H1 (cell line): ENCODE measurements around the gene SRGAP3. TPM values are rescaled to one million over a fixed set of nuclear protein-coding genes. Genes with fewer than 3 reads are reported as not detected.

ENCODE experiments used
- CTCF ChIA-PET: fragments of 300-600 bp; sonication (Branson Sonifier 250); formaldehyde crosslinking; loops from one replicate; lab custom pipeline; 2021; ENCODE audit not compliant: partially characterized antibody; lab: Charles Lee
- POLR2A ChIA-PET: fragments of 300-600 bp; sonication (Branson Sonifier 250); formaldehyde crosslinking; loops from one replicate; lab custom pipeline; 2021; ENCODE audit warnings: inconsistent platforms; ENCODE audit not compliant: partially characterized antibody; lab: Charles Lee
- DNase-seq, 2 experiments: peaks; one replicate each; pipeline versions ENCODE4 v3.0.0 to v3.0.0-alpha.2; 2010 to 2022; ENCODE audit warnings: low spot score in 2 of 2, low read depth in 1 of 2, mixed read lengths in 1 of 2
- FAIRE-seq: peaks from 2 replicates; lab custom pipeline; 2011; peaks lifted over from hg19 to GRCh38; lab: Jason Lieb, UNC
- H2AFZ ChIP-seq: 2 replicates; pipeline ENCODE4 v1.8.1; 2012; ENCODE audit warnings: low read length, inconsistent platforms
- H2AK5ac ChIP-seq: 2 replicates; pipeline ENCODE4 v1.6.1; 2013; ENCODE audit warnings: low read depth, low read length
- H2BK120ac ChIP-seq: replicated peaks from 2 replicates; pipeline ENCODE3; 2013; ENCODE audit warnings: low read depth, low read length, inconsistent platforms
- H2BK12ac ChIP-seq: 2 replicates; pipeline ENCODE4 v1.6.1; 2013; ENCODE audit warnings: low read depth, low read length
- H2BK15ac ChIP-seq: 2 replicates; pipeline ENCODE4 v1.6.1; 2013; ENCODE audit warnings: low read length
- H2BK20ac ChIP-seq: 2 replicates; pipeline ENCODE4 v1.6.1; 2013; ENCODE audit warnings: low read length
- H2BK5ac ChIP-seq: 2 replicates; pipeline ENCODE4 v1.6.1; 2013; ENCODE audit warnings: low read depth, low read length
- H3K14ac ChIP-seq: 2 replicates; pipeline ENCODE4 v1.6.1; 2013; ENCODE audit warnings: inconsistent platforms; ENCODE audit not compliant: insufficient read length
- H3K18ac ChIP-seq: 2 replicates; pipeline ENCODE4 v1.6.1; 2013; ENCODE audit warnings: low read length; ENCODE audit errors: extremely low read depth
- H3K23ac ChIP-seq: 2 replicates; pipeline ENCODE4 v1.6.1; 2013; ENCODE audit warnings: inconsistent platforms; ENCODE audit not compliant: insufficient read length
- H3K23me2 ChIP-seq: 2 replicates; pipeline ENCODE4 v1.6.1; 2013; ENCODE audit warnings: low read depth, low read length
- H3K27ac ChIP-seq: 2 replicates; pipeline ENCODE4 v1.6.1; 2011; ENCODE audit warnings: low read depth, low read length, inconsistent platforms
- H3K27me3 ChIP-seq, 4 experiments: replicated peaks in 1 of 4; 1 replicate in 1 of 4; 2 replicates in 3 of 4; pipeline versions ENCODE4 v1.6.1 to v1.8.1; 2011 to 2013; ENCODE audit warnings: low read length in 3 of 4, mild to moderate bottlenecking in 3 of 4, inconsistent platforms in 2 of 4, mixed read lengths in 2 of 4, moderate library complexity in 1 of 4; ENCODE audit not compliant: control insufficient read depth in 3 of 4, insufficient read depth in 3 of 4; ENCODE audit errors: extremely low read depth in 1 of 4
- H3K36me3 ChIP-seq, 4 experiments: 2 replicates each; pipeline versions ENCODE4 v1.6.1 to v1.8.1; 2011 to 2013; ENCODE audit warnings: mild to moderate bottlenecking in 4 of 4, low read length in 3 of 4, moderate library complexity in 2 of 4, control low read depth in 1 of 4, inconsistent platforms in 1 of 4; ENCODE audit not compliant: insufficient read depth in 4 of 4, control insufficient read depth in 2 of 4
- H3K4ac ChIP-seq: replicated peaks from 2 replicates; pipeline ENCODE3; 2013; ENCODE audit warnings: low read length, low read depth, mixed read lengths, inconsistent platforms; ENCODE audit not compliant: insufficient read length
- H3K4me1 ChIP-seq, 4 experiments: replicated peaks in 1 of 4; 1 replicate in 1 of 4; 2 replicates in 3 of 4; pipeline versions ENCODE4 v1.6.1 to v1.8.1; 2011 to 2013; ENCODE audit warnings: low read length in 3 of 4, inconsistent platforms in 2 of 4, mixed read lengths in 1 of 4; ENCODE audit not compliant: insufficient read depth in 4 of 4, control insufficient read depth in 3 of 4
- H3K4me2 ChIP-seq, 2 experiments: 2 replicates each; pipeline versions ENCODE4 v1.6.1 to v1.8.1; 2011 to 2013; ENCODE audit warnings: low read depth in 2 of 2, low read length in 2 of 2, control low read depth in 1 of 2, inconsistent platforms in 1 of 2, mild to moderate bottlenecking in 1 of 2; ENCODE audit not compliant: insufficient read depth in 1 of 2
- H3K4me3 ChIP-seq, 4 experiments: fragments of 200-600, 300-600 bp in 1 of 4; sonication (generic), shearing (Covaris generic), sonication (Bioruptor Twin) in 1 of 4; 2 replicates each; pipeline versions ENCODE4 v1.5.1 to v1.8.1; 2011 to 2016; ENCODE audit warnings: low read length in 4 of 4, low read depth in 3 of 4, control low read depth in 2 of 4, inconsistent platforms in 2 of 4, mild to moderate bottlenecking in 2 of 4, mixed read lengths in 1 of 4, moderate library complexity in 1 of 4; ENCODE audit not compliant: insufficient read depth in 2 of 4; ENCODE audit errors: extremely low read depth in 1 of 4
- H3K56ac ChIP-seq: replicated peaks from 2 replicates; pipeline ENCODE3; 2013; ENCODE audit warnings: low read depth, mild to moderate bottlenecking, mixed read lengths, low read length, inconsistent platforms; ENCODE audit not compliant: insufficient read length
- H3K79me1 ChIP-seq: 2 replicates; pipeline ENCODE4 v1.6.1; 2013; ENCODE audit warnings: low read depth, low read length, control low read depth
- H3K79me2 ChIP-seq, 2 experiments: 2 replicates each; pipeline versions ENCODE4 v1.6.1 to v1.8.1; 2012 to 2013; ENCODE audit warnings: low read length in 2 of 2, mild to moderate bottlenecking in 2 of 2, inconsistent platforms in 1 of 2; ENCODE audit not compliant: insufficient read depth in 2 of 2, control insufficient read depth in 1 of 2
- H3K9ac ChIP-seq, 4 experiments: replicated peaks in 1 of 4; 1 replicate in 1 of 4; 2 replicates in 3 of 4; pipeline versions ENCODE4 v1.6.1 to v1.8.1; 2011 to 2013; ENCODE audit warnings: low read depth in 3 of 4, low read length in 3 of 4, control low read depth in 2 of 4, mild to moderate bottlenecking in 2 of 4, moderate library complexity in 2 of 4, inconsistent platforms in 1 of 4; ENCODE audit errors: extremely low read depth in 1 of 4
- H3K9me3 ChIP-seq, 2 experiments: 2 replicates each; pipeline versions ENCODE4 v1.6.1 to v1.8.1; 2012 to 2013; ENCODE audit warnings: mild to moderate bottlenecking in 2 of 2, moderate library complexity in 2 of 2, control low read depth in 1 of 2, inconsistent platforms in 1 of 2, low read depth in 1 of 2, low read length in 1 of 2, mixed read lengths in 1 of 2; ENCODE audit not compliant: insufficient read depth in 2 of 2
- H4K20me1 ChIP-seq, 2 experiments: replicated peaks in 1 of 2; 2 replicates each; pipeline versions ENCODE3 to v1.8.1; 2011 to 2013; ENCODE audit warnings: inconsistent platforms in 2 of 2, low read length in 2 of 2, mild to moderate bottlenecking in 1 of 2; ENCODE audit not compliant: insufficient read depth in 2 of 2, control insufficient read depth in 1 of 2
- H4K5ac ChIP-seq: 2 replicates; pipeline ENCODE4 v1.6.1; 2013; ENCODE audit warnings: low read length, low read depth, mixed read lengths, inconsistent platforms; ENCODE audit not compliant: insufficient read length
- H4K8ac ChIP-seq: 2 replicates; pipeline ENCODE4 v1.8.0; 2013; ENCODE audit warnings: mild to moderate bottlenecking, moderate library complexity, low read length, inconsistent platforms; ENCODE audit not compliant: insufficient read depth; ENCODE audit errors: extremely low read depth
- H4K91ac ChIP-seq: replicated peaks from 2 replicates; pipeline ENCODE3; 2013; ENCODE audit warnings: low read length, mixed read lengths, inconsistent platforms; ENCODE audit not compliant: insufficient read length
- CHD1 ChIP-seq: IDR thresholded peaks from 2 replicates; pipeline ENCODE4 v1.6.1; 2012; ENCODE audit warnings: low read depth, low read length, improper control_type of control experiment
- EP300 ChIP-seq, 2 experiments: IDR thresholded peaks; 1 replicate in 1 of 2; 2 replicates in 1 of 2; pipeline ENCODE4 v1.6.1; 2011 to 2012; ENCODE audit warnings: low read depth in 2 of 2, low read length in 2 of 2, mild to moderate bottlenecking in 2 of 2, borderline replicate concordance in 1 of 2, inconsistent platforms in 1 of 2, moderate library complexity in 1 of 2
- GTF2F1 ChIP-seq: IDR thresholded peaks from 2 replicates; pipeline ENCODE4 v1.6.1; 2012; ENCODE audit warnings: low read depth, low read length, improper control_type of control experiment, borderline replicate concordance
- KDM5A ChIP-seq: fragments of 200-600 bp; IDR thresholded peaks from 2 replicates; pipeline ENCODE4 v1.7.1; 2012; ENCODE audit warnings: mild to moderate bottlenecking, low read length, inconsistent platforms, mixed read lengths
- MAFK ChIP-seq: IDR thresholded peaks from 2 replicates; pipeline ENCODE4 v1.6.1; 2012; ENCODE audit warnings: low read depth, mild to moderate bottlenecking, improper control_type of control experiment, low read length
- SIN3A ChIP-seq, 2 experiments: IDR thresholded peaks in 1 of 2; conservative IDR thresholded peaks in 1 of 2; 2 replicates each; pipeline ENCODE4 v1.6.1; 2011 to 2012; ENCODE audit warnings: low read length in 2 of 2, improper control_type of control experiment in 1 of 2, low read depth in 1 of 2, mild to moderate bottlenecking in 1 of 2
- WGBS, 2 experiments: shearing (Covaris generic) in 1 of 2; methylation state at CpG; one replicate each; pipeline versions ENCODE4 v1.1.6 to v1.1.7; 2013 to 2015; ENCODE audit warnings: low lambda C conversion rate in 2 of 2, mixed read lengths in 2 of 2, inconsistent platforms in 1 of 2, low coverage in 1 of 2, missing lambda C conversion rate in 1 of 2; ENCODE audit not compliant: insufficient replicate concordance in 2 of 2, insufficient coverage in 1 of 2, insufficient read length in 1 of 2; ENCODE audit errors: extremely low coverage in 1 of 2, missing lambda C conversion rate in 1 of 2; 5-methylcytosine and 5-hydroxymethylcytosine counted together
- polyA plus RNA-seq, 7 experiments: library from polyadenylated mRNA; depleted of rRNA in 3 of 7; stranded (reverse) in 5 of 7; unstranded in 2 of 7; fragments of >200 nt in 5 of 7; fragments of 200-250 nt in 2 of 7; gene quantifications; 1 replicate in 5 of 7; 2 replicates in 1 of 7; 4 replicates in 1 of 7; pipeline versions ENCODE4 v1.2.1 to v1.2.3, GENCODE V29; 2011 to 2013; ENCODE audit warnings: missing spikeins in 2 of 7, mixed read lengths in 2 of 7
- total RNA-seq: library from RNA; stranded (reverse); fragmentation: NEBNext Ultra II Directional; extraction: Animal tissue kit (Norgen Biotek cat#: 25700); gene quantifications from 2 replicates; pipeline ENCODE4 v1.2.1, GENCODE V29; 2021

The SRGAP3 gene
- total and polyA plus RNA-seq, 2 of the 8 experiments (the other 6 are each of a cell fraction or from before 2014, with no cell fraction given), result 5.8 to 11.4 TPM

- Histone ChIP-seq H4K91ac (no peak overlapping the region), H2BK5ac (no peak overlapping the region), H2BK15ac (no peak overlapping the region), H3K14ac (no peak overlapping the region), H2AK5ac (no peak overlapping the region), H3K18ac (no peak overlapping the region), H3K27me3 (no peaks in the 10 kb centered on the region), H4K5ac (no peak overlapping the region), H3K4me3 (no peak overlapping the region), H3K23ac (no peak overlapping the region), H2BK120ac (no peak overlapping the region), H3K36me3 (no peaks in the 10 kb centered on the region), H3K4me1 (peaks cover 0 to 5% (median 2%) of the 10 kb centered on the region in 4 experiments; a peak in 4 of 7 replicates), H3K79me1 (no peaks in the 10 kb centered on the region), H3K27ac (no peak overlapping the region), H2AFZ (no peak overlapping the region), H4K20me1 (no peaks in the 10 kb centered on the region), H3K9ac (no peak overlapping the region), H2BK12ac (no peak overlapping the region), H3K4ac (no peak overlapping the region), H2BK20ac (no peak overlapping the region), H3K4me2 (no peak overlapping the region), H4K8ac (no peak overlapping the region), H3K23me2 (no peaks in the 10 kb centered on the region), H3K79me2 (no peaks in the 10 kb centered on the region), H3K56ac (no peak overlapping the region), H3K9me3 (no peaks in the 10 kb centered on the region)
- ChIA-PET CTCF (interaction anchor here (0.6 kb wide), 1 partner anchor 87 kb away, joined by 3 read pairs; no protein-coding TSS in a partner anchor), POLR2A (no interaction called here)
- DNase-seq (no peak), FAIRE-seq (no peak)
- WGBS, 2 experiments, result 82% methylated on average over 5 of the region's 5 CpGs; no CpG with 5 or more reads in 1 of the 2 experiments
- TF ChIP-seq MAFK, result no peak
- TF ChIP-seq GTF2F1, result no peak
- TF ChIP-seq EP300 (IDR thresholded peaks at IDR 0.05; ENCODE audit: borderline replicate concordance in 1 of 2, low read depth in 2 of 2, low read length in 2 of 2), result no peak
- TF ChIP-seq CHD1, result no peak
- no peak for TF ChIP-seq KDM5A
- no peak for TF ChIP-seq SIN3A (conservative IDR thresholded peaks at IDR 0.05 in 1 of 2, IDR thresholded peaks at IDR 0.05 in 1 of 2; ENCODE audit: low read depth in 1 of 2, low read length in 2 of 2)
Observed at GRCh38 chr3:9170851-9171160, 78.6 kb downstream of the SRGAP3 start.
